Mesenchymal stem cell (in vitro differentiated cells and primary cell): Measurements from ENCODE around the gene FUZ.
"Not testable (repeated sequence)": the region's sequence is repeated elsewhere in the genome, so short reads cannot be mapped to it uniquely, and the experiment has no call there.

ENCODE experiments used
- DNase-seq: peaks from one replicate; pipeline ENCODE4 v3.0.0-alpha.2; 2013
- H2AFZ ChIP-seq: one replicate; pipeline ENCODE4 v1.6.1; 2013; ENCODE audit warnings: low read depth, mild to moderate bottlenecking, control low read depth, inconsistent platforms, low read length, moderate library complexity
- H2AK5ac ChIP-seq: 2 replicates; pipeline ENCODE4 v1.6.1; 2013; ENCODE audit warnings: low read length, moderate library complexity, mild to moderate bottlenecking, inconsistent platforms; ENCODE audit not compliant: severe bottlenecking
- H2BK120ac ChIP-seq: one replicate; pipeline ENCODE4 v1.6.1; 2013; ENCODE audit warnings: low read depth, mild to moderate bottlenecking, inconsistent platforms, low read length, moderate library complexity
- H2BK12ac ChIP-seq, 2 experiments: one replicate each; pipeline ENCODE4 v1.6.1; 2013; ENCODE audit warnings: inconsistent platforms in 2 of 2, low read length in 2 of 2, mild to moderate bottlenecking in 2 of 2, moderate library complexity in 2 of 2, control low read depth in 1 of 2
- H2BK15ac ChIP-seq: one replicate; pipeline ENCODE4 v1.6.1; 2013; ENCODE audit warnings: mild to moderate bottlenecking, low read depth, inconsistent platforms; ENCODE audit not compliant: poor library complexity, severe bottlenecking
- H2BK5ac ChIP-seq: 2 replicates; pipeline ENCODE4 v1.6.1; 2013; ENCODE audit warnings: low read depth, mild to moderate bottlenecking, low read length, control low read depth, inconsistent platforms; ENCODE audit not compliant: poor library complexity, severe bottlenecking
- H3K14ac ChIP-seq, 2 experiments: one replicate each; pipeline ENCODE4 v1.6.1; 2013; ENCODE audit warnings: inconsistent platforms in 2 of 2, low read length in 2 of 2, control low read depth in 1 of 2, mild to moderate bottlenecking in 1 of 2, moderate library complexity in 1 of 2
- H3K18ac ChIP-seq, 2 experiments: one replicate each; pipeline ENCODE4 v1.6.1; 2013; ENCODE audit warnings: inconsistent platforms in 2 of 2, low read length in 2 of 2, control low read depth in 1 of 2, low read depth in 1 of 2, mild to moderate bottlenecking in 1 of 2
- H3K23ac ChIP-seq, 2 experiments: one replicate each; pipeline ENCODE4 v1.6.1; 2013; ENCODE audit warnings: inconsistent platforms in 2 of 2, low read length in 2 of 2, mild to moderate bottlenecking in 2 of 2, moderate library complexity in 2 of 2, control low read depth in 1 of 2
- H3K27ac ChIP-seq: 2 replicates; pipeline ENCODE4 v1.5.1; 2013; ENCODE audit warnings: mild to moderate bottlenecking, moderate library complexity, low read length, control low read depth, inconsistent platforms; ENCODE audit not compliant: poor library complexity, severe bottlenecking
- H3K27me3 ChIP-seq, 2 experiments: 2 replicates each; pipeline versions ENCODE4 v1.6.1 to v1.7.0; 2013; ENCODE audit warnings: low read length in 2 of 2, mild to moderate bottlenecking in 2 of 2, moderate library complexity in 2 of 2, control low read depth in 1 of 2, inconsistent platforms in 1 of 2; ENCODE audit not compliant: control insufficient read depth in 1 of 2, insufficient read depth in 1 of 2
- H3K36me3 ChIP-seq, 2 experiments: 2 replicates each; pipeline versions ENCODE4 v1.6.1 to v1.7.0; 2013; ENCODE audit warnings: low read length in 2 of 2, control low read depth in 1 of 2, inconsistent platforms in 1 of 2, low read depth in 1 of 2, mild to moderate bottlenecking in 1 of 2; ENCODE audit not compliant: insufficient read depth in 2 of 2, control insufficient read depth in 1 of 2
- H3K4ac ChIP-seq, 2 experiments: one replicate each; pipeline ENCODE4 v1.6.1; 2013; ENCODE audit warnings: inconsistent platforms in 2 of 2, low read length in 2 of 2, mild to moderate bottlenecking in 2 of 2, moderate library complexity in 2 of 2, control low read depth in 1 of 2, low read depth in 1 of 2
- H3K4me1 ChIP-seq: 2 replicates; pipeline ENCODE4 v1.6.1; 2013; ENCODE audit warnings: low read depth, low read length, control low read depth; ENCODE audit not compliant: control insufficient read depth, insufficient read depth
- H3K4me2 ChIP-seq: 2 replicates; pipeline ENCODE4 v1.6.1; 2013; ENCODE audit warnings: low read length, mild to moderate bottlenecking, inconsistent platforms; ENCODE audit not compliant: poor library complexity, severe bottlenecking
- H3K4me3 ChIP-seq, 2 experiments: 2 replicates each; pipeline versions ENCODE4 v1.5.1 to v1.7.0; 2013; ENCODE audit warnings: low read length in 2 of 2, mild to moderate bottlenecking in 2 of 2, control low read depth in 1 of 2, low read depth in 1 of 2; ENCODE audit not compliant: insufficient read depth in 1 of 2
- H3K79me1 ChIP-seq: replicated peaks from 2 replicates; pipeline ENCODE4 v1.6.1; 2013; ENCODE audit warnings: mild to moderate bottlenecking, control low read depth, low read length, inconsistent platforms; ENCODE audit not compliant: poor library complexity, severe bottlenecking
- H3K9ac ChIP-seq: 2 replicates; pipeline ENCODE4 v1.7.0; 2013; ENCODE audit warnings: mild to moderate bottlenecking, low read length, moderate library complexity
- H3K9me3 ChIP-seq: 2 replicates; pipeline ENCODE4 v1.7.0; 2013; ENCODE audit warnings: mild to moderate bottlenecking, low read length; ENCODE audit not compliant: control insufficient read depth
- H4K8ac ChIP-seq: one replicate; pipeline ENCODE4 v1.6.1; 2013; ENCODE audit warnings: inconsistent platforms, mild to moderate bottlenecking, low read length, moderate library complexity
- H4K91ac ChIP-seq: one replicate; pipeline ENCODE4 v1.6.1; 2013; ENCODE audit warnings: mild to moderate bottlenecking, low read length, inconsistent platforms
- WGBS: methylation state at CpG from one replicate; pipeline ENCODE4 v1.1.7; 2013; ENCODE audit warnings: mixed read lengths; 5-methylcytosine and 5-hydroxymethylcytosine counted together

Gene FUZ

GRCh38 chr19:49823472-49823871, 10.4 kb upstream of the FUZ start:
- Histone ChIP-seq H2BK15ac (no peak overlapping the region), H3K4ac (no peak overlapping the region), H3K4me1 (peaks cover 16% of the 10 kb centered on the region), H2BK5ac (no peak overlapping the region), H2BK12ac (no peak overlapping the region), H3K79me1 (peaks cover 47% of the 10 kb centered on the region), H4K91ac (no peak overlapping the region), H3K27ac (no peak overlapping the region), H3K9me3 (no peaks in the 10 kb centered on the region), H2AFZ (no peak overlapping the region), H2AK5ac (no peak overlapping the region), H3K36me3 (peaks cover 37 to 50% of the 10 kb centered on the region in 2 experiments), H3K27me3 (no peaks in the 10 kb centered on the region), H4K8ac (no peak overlapping the region), H3K4me2 (no peak overlapping the region), H3K23ac (no peak overlapping the region), H2BK120ac (no peak overlapping the region), H3K18ac (no peak overlapping the region), H3K14ac (no peak overlapping the region), H3K4me3 (no peak overlapping the region), H3K9ac (no peak overlapping the region)
- WGBS = 95% methylated on average over 12 of the region's 12 CpGs
- DNase-seq = no peak

DNA sequence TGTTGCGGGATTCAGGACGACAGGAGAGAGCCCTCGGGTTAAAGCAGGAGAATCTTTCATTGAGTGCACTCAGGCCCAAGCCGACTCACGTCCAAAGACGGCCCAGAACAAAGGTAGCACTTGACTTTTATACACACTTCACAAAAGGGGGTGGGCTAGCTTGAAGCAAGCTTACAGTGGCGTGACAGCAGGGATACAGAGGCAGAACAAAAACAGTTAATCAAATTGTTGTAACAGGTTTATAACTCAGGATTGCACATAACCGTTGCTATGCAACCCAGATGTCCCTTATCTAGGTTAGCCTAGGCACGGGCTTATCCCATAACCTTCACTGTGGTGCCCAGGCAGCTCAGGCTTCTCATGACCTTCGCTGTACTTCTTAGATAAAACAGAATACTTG, 7.0 kb upstream of the FUZ start:
- Histone ChIP-seq H3K4me1 (peaks cover 11% of the 10 kb centered on the region), H4K91ac (no peak overlapping the region)
- 82% methylated on average over 9 of the region's 10 CpGs for WGBS

GRCh38 chr19:49819452-49820115, 6.5 kb upstream of the FUZ start:
- DNase-seq, H3K27ac ChIP-seq, H3K9me3 ChIP-seq, H2BK12ac ChIP-seq, H2BK15ac ChIP-seq, H4K91ac ChIP-seq, H4K8ac ChIP-seq, H2BK5ac ChIP-seq, H3K27me3 ChIP-seq, H3K18ac ChIP-seq, H3K4ac ChIP-seq, H2AFZ ChIP-seq, H2BK120ac ChIP-seq, H3K23ac ChIP-seq, H2AK5ac ChIP-seq: not testable (repeated sequence)
- H3K4me3 ChIP-seq = peak overlapping the region in 1 of 2 experiments; percentile 99
- H3K4me2 ChIP-seq = peak overlapping the region; percentile 91
- 93% methylated on average over 5 of the region's 7 CpGs for WGBS
- H3K14ac ChIP-seq = peak overlapping the region in 1 of 2 experiments; percentile 11
- peaks cover 25 to 27% of the 10 kb centered on the region in 2 experiments for H3K36me3 ChIP-seq
- H3K9ac ChIP-seq = peak overlapping the region; percentile 99
- H3K79me1 ChIP-seq = peaks cover 27% of the 10 kb centered on the region
- peaks cover 11% of the 10 kb centered on the region for H3K4me1 ChIP-seq

More for the DNA sequence above, 7.0 kb upstream of the FUZ start:
- Histone ChIP-seq H2AFZ (no peak overlapping the region), H3K9me3 (no peaks in the 10 kb centered on the region), H3K27me3 (no peaks in the 10 kb centered on the region), H3K14ac (no peak overlapping the region), H3K27ac (no peak overlapping the region), H3K79me1 (peaks cover 29% of the 10 kb centered on the region), H3K36me3 (peaks cover 25 to 27% of the 10 kb centered on the region in 2 experiments), H3K4me2 (no peak overlapping the region), H3K18ac (no peak overlapping the region), H2BK120ac (no peak overlapping the region), H2BK12ac (no peak overlapping the region), H2BK15ac (no peak overlapping the region), H2AK5ac (no peak overlapping the region), H4K8ac (no peak overlapping the region), H3K23ac (no peak overlapping the region), H3K4ac (no peak overlapping the region), H3K9ac (peak overlapping the region; percentile 99), H2BK5ac (no peak overlapping the region), H3K4me3 (no peak overlapping the region)
- peak; percentile 45 for DNase-seq

DNA sequence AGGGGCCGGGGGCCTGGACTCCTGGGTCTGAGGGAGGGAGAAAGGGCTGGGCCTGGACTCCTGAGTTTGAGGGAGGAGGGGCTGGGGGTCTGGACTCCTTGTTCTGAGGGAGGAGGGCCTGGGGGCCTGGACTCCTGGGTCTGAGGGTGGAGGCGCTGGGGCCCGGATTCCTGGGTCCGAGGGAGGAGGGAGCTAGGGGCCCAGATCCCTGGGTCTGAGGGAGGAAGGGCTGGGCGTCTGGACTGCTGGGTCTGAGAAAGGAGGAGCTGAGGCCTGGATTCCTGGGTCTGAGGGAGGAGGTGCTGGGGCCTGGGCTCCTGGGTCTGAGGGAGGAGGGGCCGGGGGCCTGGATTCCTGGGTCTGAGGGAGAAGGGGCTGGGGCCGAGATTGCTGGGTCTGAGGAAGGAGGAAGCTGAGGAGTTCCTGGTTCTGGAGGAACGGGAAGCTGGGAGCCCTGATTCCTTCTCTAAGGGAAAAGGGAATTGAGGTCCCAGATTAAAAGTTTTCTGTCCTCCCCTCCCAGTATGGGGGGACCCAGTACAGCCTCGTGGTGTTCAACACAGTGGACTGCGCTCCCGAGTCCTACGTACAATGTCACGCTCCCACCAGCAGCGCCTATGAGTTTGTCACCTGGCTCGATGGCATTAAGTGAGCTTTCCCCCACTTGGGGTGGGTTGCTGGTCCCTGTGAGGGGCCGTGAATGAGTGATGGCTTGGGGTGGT, 5.7 kb upstream of the FUZ start:
- H2BK15ac ChIP-seq = no peak overlapping the region
- H3K9ac ChIP-seq = peak overlapping the region; percentile 99
- H3K14ac ChIP-seq = peak overlapping the region in 1 of 2 experiments; percentile 11
- peak overlapping the region in 1 of 2 experiments; percentile 52 for H2BK12ac ChIP-seq
- peak overlapping the region; percentile 42 for H2BK120ac ChIP-seq
- H3K27ac ChIP-seq = no peak overlapping the region
- no peaks in the 10 kb centered on the region for H3K9me3 ChIP-seq
- no peak overlapping the region for H4K8ac ChIP-seq
- H3K36me3 ChIP-seq = peaks cover 20 to 22% of the 10 kb centered on the region in 2 experiments
- no peaks in the 10 kb centered on the region for H3K27me3 ChIP-seq
- no peak overlapping the region for H3K23ac ChIP-seq
- WGBS = 47% methylated on average over 16 of the region's 16 CpGs
- peak overlapping the region; percentile 91 for H3K4me2 ChIP-seq
- peaks cover 11% of the 10 kb centered on the region for H3K4me1 ChIP-seq
- peak overlapping the region; percentile 10 for H2AK5ac ChIP-seq
- DNase-seq = peak; percentile 42
- no peak overlapping the region for H2BK5ac ChIP-seq
- H3K4ac ChIP-seq = peak overlapping the region; percentile 46 to 92
- peak overlapping the region; percentile 76 to 99 for H3K4me3 ChIP-seq
- H2AFZ ChIP-seq = peak overlapping the region; percentile 21
- peak overlapping the region; percentile 34 for H4K91ac ChIP-seq
- peak overlapping the region; percentile 85 to 93 for H3K18ac ChIP-seq
- peaks cover 22% of the 10 kb centered on the region for H3K79me1 ChIP-seq
